CD4-positive, alpha-beta memory T cell (primary cell): ENCODE results near the gene CPT1A. TPM values are rescaled to one million over a fixed set of nuclear protein-coding genes. Genes with fewer than 3 reads are reported as not detected.

Source experiments
- CTCF ChIA-PET: fragments of 350-600 bp; sonication (Branson Sonifier 250); formaldehyde crosslinking; loops from one replicate; lab custom pipeline; 2021; ENCODE audit warnings: inconsistent platforms; ENCODE audit not compliant: partially characterized antibody; lab: Charles Lee
- POLR2A ChIA-PET: fragments of 350-600 bp; sonication (Branson Sonifier 250); formaldehyde crosslinking; loops from one replicate; lab custom pipeline; 2021; ENCODE audit not compliant: partially characterized antibody; lab: Charles Lee
- DNase-seq, 5 donors: peaks; one replicate each; pipeline versions ENCODE4 v3.0.0 to v3.0.0-alpha.2; 2020 to 2022; ENCODE audit warnings: mixed read lengths in 1 of 5
- H3K27ac ChIP-seq: one replicate; pipeline ENCODE4 v1.7.0; 2013; ENCODE audit warnings: low read depth, low read length
- H3K27me3 ChIP-seq: 2 replicates; pipeline ENCODE4 v1.7.0; 2013; ENCODE audit warnings: mild to moderate bottlenecking, low read length, moderate library complexity; ENCODE audit not compliant: insufficient read depth
- H3K36me3 ChIP-seq: 2 replicates; pipeline ENCODE4 v1.7.0; 2013; ENCODE audit warnings: mild to moderate bottlenecking, low read length, moderate library complexity; ENCODE audit not compliant: insufficient read depth
- H3K4me1 ChIP-seq: 2 replicates; pipeline ENCODE4 v1.7.0; 2013; ENCODE audit warnings: mild to moderate bottlenecking, low read length, moderate library complexity; ENCODE audit not compliant: insufficient read depth
- H3K4me3 ChIP-seq, 2 donors: one replicate each; pipeline ENCODE4 v1.7.0; 2013; ENCODE audit warnings: low read length in 2 of 2, mild to moderate bottlenecking in 1 of 2
- H3K9me3 ChIP-seq, 2 donors: one replicate each; pipeline ENCODE4 v1.7.0; 2013; ENCODE audit warnings: low read length in 2 of 2, control low read depth in 1 of 2; ENCODE audit not compliant: control insufficient read depth in 1 of 2
- H3K27ac Mint-ChIP-seq, 7 donors: one replicate each; pipeline ENCODE4 v1.8.0; 2020 to 2021; ENCODE audit warnings: mixed read lengths in 7 of 7, mild to moderate bottlenecking in 6 of 7, inconsistent platforms in 3 of 7, moderate library complexity in 3 of 7
- H3K27me3 Mint-ChIP-seq, 2 donors: one replicate each; pipeline ENCODE4 v1.8.0; 2020 to 2021; ENCODE audit warnings: mixed read lengths in 2 of 2
- H3K36me3 Mint-ChIP-seq, 2 donors: one replicate each; pipeline ENCODE4 v1.8.0; 2020 to 2021; ENCODE audit warnings: mixed read lengths in 2 of 2, inconsistent platforms in 1 of 2, mild to moderate bottlenecking in 1 of 2
- H3K4me1 Mint-ChIP-seq, 4 donors: one replicate each; pipeline ENCODE4 v1.8.0; 2020 to 2021; ENCODE audit warnings: mixed read lengths in 4 of 4, mild to moderate bottlenecking in 1 of 4
- H3K4me3 Mint-ChIP-seq, 8 donors: one replicate each; pipeline ENCODE4 v1.8.0; 2020 to 2021; ENCODE audit warnings: mixed read lengths in 8 of 8, mild to moderate bottlenecking in 7 of 8, moderate library complexity in 6 of 8, inconsistent platforms in 3 of 8
- H3K9me3 Mint-ChIP-seq, 8 donors: one replicate each; pipeline ENCODE4 v1.8.0; 2020 to 2021; ENCODE audit warnings: mixed read lengths in 8 of 8, mild to moderate bottlenecking in 5 of 8, inconsistent platforms in 3 of 8, moderate library complexity in 1 of 8
- intact Hi-C: fragments of 100-400 bp; cut with micrococcal nuclease; formaldehyde crosslinking; loops from one replicate; pipeline ENCODE4 v1.15.1; 2023
- polyA plus RNA-seq, 2 donors: library from polyadenylated mRNA; unstranded; fragments of 300-500 nt; fragmentation: Illumina TruSeq; gene quantifications; one replicate each; pipeline ENCODE4 v1.2.3, GENCODE V29; 2021
- total RNA-seq, 2 experiments: library from RNA; stranded (reverse); gene quantifications; one replicate each; pipeline ENCODE4 v1.2.3, GENCODE V29; 2021

The CPT1A gene
- total and polyA plus RNA-seq, 4 experiments from 2014 or later = 7.5 to 35.5 (median 18.5) TPM

- no peaks in the 10 kb centered on the region for H3K36me3 ChIP-seq
- Mint-ChIP-seq H3K9me3 (peaks cover 3 to 21% (median 14%) of the 10 kb centered on the region in 8 donors), H3K4me3 (no peak overlapping the region), H3K4me1 (no peaks in the 10 kb centered on the region), H3K27ac (no peak overlapping the region), H3K27me3 (peaks cover 0 to 7% of the 10 kb centered on the region in 2 donors), H3K36me3 (peaks cover 19 to 27% of the 10 kb centered on the region in 2 donors)
- DNase-seq = no peak
- H3K27ac ChIP-seq = no peak overlapping the region
- POLR2A ChIA-PET = no interaction called here
- no peaks in the 10 kb centered on the region for H3K4me1 ChIP-seq
- intact Hi-C loops = no loop called here
- H3K27me3 ChIP-seq = no peaks in the 10 kb centered on the region
- CTCF ChIA-PET = no interaction called here
- H3K4me3 ChIP-seq = no peak overlapping the region
- no peaks in the 10 kb centered on the region for H3K9me3 ChIP-seq
Observed at GRCh38 chr11:68722143-68722542, 119.6 kb downstream of the CPT1A start.

- ChIA-PET CTCF (no interaction called here), POLR2A (no interaction called here)
- H3K27ac Mint-ChIP-seq = no peak overlapping the region
- H3K27me3 Mint-ChIP-seq = peaks cover 0 to 7% of the 10 kb centered on the region in 2 donors
- Histone ChIP-seq H3K27ac (no peak overlapping the region), H3K9me3 (no peaks in the 10 kb centered on the region), H3K36me3 (no peaks in the 10 kb centered on the region), H3K27me3 (no peaks in the 10 kb centered on the region), H3K4me3 (no peak overlapping the region), H3K4me1 (no peaks in the 10 kb centered on the region)
- peaks cover 19 to 31% of the 10 kb centered on the region in 2 donors for H3K36me3 Mint-ChIP-seq
- no peaks in the 10 kb centered on the region for H3K4me1 Mint-ChIP-seq
- H3K4me3 Mint-ChIP-seq = no peak overlapping the region
- intact Hi-C loops = no loop called here
- DNase-seq = no peak
- H3K9me3 Mint-ChIP-seq = peaks cover 3 to 21% (median 14%) of the 10 kb centered on the region in 8 donors
Observed at GRCh38 chr11:68721075-68721474, 120.6 kb downstream of the CPT1A start.

GRCh38 chr11:68715456-68716122 lies 126.1 kb downstream of the CPT1A start:
- Mint-ChIP-seq H3K27ac (no peak overlapping the region), H3K4me3 (no peak overlapping the region), H3K36me3 (peaks cover 14 to 24% of the 10 kb centered on the region in 2 donors), H3K4me1 (no peaks in the 10 kb centered on the region), H3K27me3 (peaks cover 0 to 3% of the 10 kb centered on the region in 2 donors), H3K9me3 (peaks cover 3 to 21% (median 13%) of the 10 kb centered on the region in 8 donors)
- intact Hi-C loops = no loop called here
- Histone ChIP-seq H3K27me3 (no peaks in the 10 kb centered on the region), H3K4me1 (no peaks in the 10 kb centered on the region), H3K9me3 (no peaks in the 10 kb centered on the region), H3K27ac (no peak overlapping the region), H3K36me3 (no peaks in the 10 kb centered on the region), H3K4me3 (no peak overlapping the region)
- CTCF ChIA-PET = no interaction called here
- POLR2A ChIA-PET = no interaction called here
- DNase-seq = no peak

- POLR2A ChIA-PET = no interaction called here
- H3K36me3 ChIP-seq = no peaks in the 10 kb centered on the region
- H3K27ac ChIP-seq = no peak overlapping the region
- no peak overlapping the region for H3K27ac Mint-ChIP-seq
- H3K27me3 Mint-ChIP-seq = no peaks in the 10 kb centered on the region
- no peak overlapping the region for H3K4me3 Mint-ChIP-seq
- H3K9me3 ChIP-seq = no peaks in the 10 kb centered on the region
- intact Hi-C loops = no loop called here
- peaks cover 3 to 10% of the 10 kb centered on the region in 2 donors for H3K36me3 Mint-ChIP-seq
- no peaks in the 10 kb centered on the region for H3K4me1 Mint-ChIP-seq
- H3K4me1 ChIP-seq = no peaks in the 10 kb centered on the region
- DNase-seq = no peak
- CTCF ChIA-PET = no interaction called here
- no peaks in the 10 kb centered on the region for H3K27me3 ChIP-seq
- no peak overlapping the region for H3K4me3 ChIP-seq
- H3K9me3 Mint-ChIP-seq = peaks cover 0 to 7% (median 3%) of the 10 kb centered on the region in 8 donors
Observed at GRCh38 chr11:68714060-68714856, 127.5 kb downstream of the CPT1A start.

GRCh38 chr11:68711114-68711513 lies 130.6 kb downstream of the CPT1A start:
- CTCF ChIA-PET = no interaction called here
- no peaks in the 10 kb centered on the region for H3K27me3 Mint-ChIP-seq
- POLR2A ChIA-PET = no interaction called here
- no peaks in the 10 kb centered on the region for H3K4me1 Mint-ChIP-seq
- Histone ChIP-seq H3K27ac (no peak overlapping the region), H3K9me3 (no peaks in the 10 kb centered on the region), H3K27me3 (no peaks in the 10 kb centered on the region), H3K36me3 (no peaks in the 10 kb centered on the region), H3K4me1 (no peaks in the 10 kb centered on the region), H3K4me3 (no peak overlapping the region)
- no peak for DNase-seq
- peaks cover 0 to 4% of the 10 kb centered on the region in 2 donors for H3K36me3 Mint-ChIP-seq
- no peak overlapping the region for H3K4me3 Mint-ChIP-seq
- peak overlapping the region in 2 of 7 donors; percentile 1 to 14 for H3K27ac Mint-ChIP-seq
- no peaks in the 10 kb centered on the region for H3K9me3 Mint-ChIP-seq
- intact Hi-C loops = no loop called here

- no peak for DNase-seq
- H3K4me3 Mint-ChIP-seq = no peak overlapping the region
- no peaks in the 10 kb centered on the region for H3K36me3 ChIP-seq
- H3K4me3 ChIP-seq = no peak overlapping the region
- H3K9me3 Mint-ChIP-seq = no peaks in the 10 kb centered on the region
- CTCF ChIA-PET = no interaction called here
- intact Hi-C loops = no loop called here
- no peak overlapping the region for H3K27ac ChIP-seq
- POLR2A ChIA-PET = no interaction called here
- H3K27me3 Mint-ChIP-seq = no peaks in the 10 kb centered on the region
- no peaks in the 10 kb centered on the region for H3K9me3 ChIP-seq
- no peaks in the 10 kb centered on the region for H3K4me1 Mint-ChIP-seq
- H3K4me1 ChIP-seq = no peaks in the 10 kb centered on the region
- no peaks in the 10 kb centered on the region for H3K27me3 ChIP-seq
- peaks cover 0 to 4% of the 10 kb centered on the region in 2 donors for H3K36me3 Mint-ChIP-seq
- no peak overlapping the region for H3K27ac Mint-ChIP-seq
Observed at GRCh38 chr11:68710409-68710808, 131.3 kb downstream of the CPT1A start.

GRCh38 chr11:68709062-68709461 lies 132.7 kb downstream of the CPT1A start:
- intact Hi-C loops = no loop called here
- POLR2A ChIA-PET = no interaction called here
- H3K4me1 ChIP-seq = no peaks in the 10 kb centered on the region
- no peak for DNase-seq
- no peaks in the 10 kb centered on the region for H3K9me3 ChIP-seq
- no peak overlapping the region for H3K4me3 ChIP-seq
- H3K27me3 ChIP-seq = no peaks in the 10 kb centered on the region
- H3K9me3 Mint-ChIP-seq = no peaks in the 10 kb centered on the region
- H3K27ac ChIP-seq = no peak overlapping the region
- H3K36me3 Mint-ChIP-seq = peaks cover 0 to 4% of the 10 kb centered on the region in 2 donors
- no peak overlapping the region for H3K4me3 Mint-ChIP-seq
- CTCF ChIA-PET = no interaction called here
- H3K4me1 Mint-ChIP-seq = no peaks in the 10 kb centered on the region
- H3K27me3 Mint-ChIP-seq = no peaks in the 10 kb centered on the region
- no peak overlapping the region for H3K27ac Mint-ChIP-seq
- no peaks in the 10 kb centered on the region for H3K36me3 ChIP-seq
